Bronchial epithelial cell (primary cell): ENCODE results near the gene TMEM179. TPM values are rescaled to one million over a fixed set of nuclear protein-coding genes. Genes with fewer than 3 reads are reported as not detected.

ENCODE experiments used
- DNase-seq: peaks from one replicate; pipeline ENCODE4 v3.0.0-alpha.2; 2010; ENCODE audit warnings: low read depth
- FAIRE-seq: peaks from 2 replicates; lab custom pipeline; 2011; peaks lifted over from hg19 to GRCh38; lab: Jason Lieb, UNC
- H3K27me3 ChIP-seq: 2 replicates; pipeline ENCODE4 v1.5.1; 2011; ENCODE audit warnings: low read length; ENCODE audit not compliant: control insufficient read depth, insufficient read depth
- H3K36me3 ChIP-seq: 2 replicates; pipeline ENCODE4 v1.5.1; 2011; ENCODE audit warnings: low read length; ENCODE audit not compliant: control insufficient read depth, insufficient read depth
- H3K4me3 ChIP-seq: 2 replicates; pipeline ENCODE4 v1.5.1; 2011; ENCODE audit warnings: mild to moderate bottlenecking, low read depth, low read length, control low read depth
- CTCF ChIP-seq: IDR thresholded peaks from 2 replicates; pipeline ENCODE4 v1.5.1; 2011; ENCODE audit warnings: mild to moderate bottlenecking, moderate library complexity, low read length, control low read depth, inconsistent platforms; ENCODE audit not compliant: insufficient read depth, severe bottlenecking
- total RNA-seq: library from RNA; depleted of rRNA; stranded (reverse); fragments of >200 nt; gene quantifications from 2 replicates; pipeline ENCODE4 v1.2.1, GENCODE V29; 2014

The TMEM179 gene
- total RNA-seq, 1 donor from 2014 or later = not detected

- no peak for DNase-seq
- Histone ChIP-seq H3K36me3 (no peaks in the 10 kb centered on the region), H3K27me3 (no peaks in the 10 kb centered on the region), H3K4me3 (no peak overlapping the region)
- TF ChIP-seq CTCF = no peak
- FAIRE-seq = peak; percentile 36
These were observed 20.4 kb upstream of the TMEM179 start for GRCh38 chr14:104624939-104625338.

- Histone ChIP-seq H3K27me3 (peaks cover 4% of the 10 kb centered on the region), H3K4me3 (no peak overlapping the region), H3K36me3 (no peaks in the 10 kb centered on the region)
- no peak for TF ChIP-seq CTCF
- FAIRE-seq (no peak), DNase-seq (no peak)
These were observed 9.7 kb upstream of the TMEM179 start for GRCh38 chr14:104614126-104614812.

GRCh38 chr14:104611881-104612280 is 7.3 kb upstream of the TMEM179 start:
- Histone ChIP-seq H3K4me3 (no peak overlapping the region), H3K36me3 (no peaks in the 10 kb centered on the region), H3K27me3 (peaks cover 1% of the 10 kb centered on the region)
- no peak for TF ChIP-seq CTCF
- FAIRE-seq = no peak
- no peak for DNase-seq

- FAIRE-seq (no peak), DNase-seq (no peak)
- Histone ChIP-seq H3K36me3 (no peaks in the 10 kb centered on the region), H3K4me3 (no peak overlapping the region), H3K27me3 (peaks cover 1% of the 10 kb centered on the region)
- TF ChIP-seq CTCF = no peak
These were observed 6.3 kb upstream of the TMEM179 start for GRCh38 chr14:104610749-104611310.

GRCh38 chr14:104609666-104610065 is 5.1 kb upstream of the TMEM179 start:
- no peaks in the 10 kb centered on the region for H3K27me3 ChIP-seq
- DNase-seq = no peak
- H3K4me3 ChIP-seq = no peak overlapping the region
- no peaks in the 10 kb centered on the region for H3K36me3 ChIP-seq
- no peak for FAIRE-seq
- TF ChIP-seq CTCF = no peak
